GM21423 (cell line): ENCODE data around the gene GUK1.

Experiments
- ATAC-seq: cut with Tn5 transposase; IDR thresholded peaks from one replicate; pipeline ENCODE4 v1.9.1; 2021; ENCODE audit warnings: mild to moderate bottlenecking, moderate library complexity; ENCODE audit not compliant: unreplicated experiment

The GUK1 gene

DNA sequence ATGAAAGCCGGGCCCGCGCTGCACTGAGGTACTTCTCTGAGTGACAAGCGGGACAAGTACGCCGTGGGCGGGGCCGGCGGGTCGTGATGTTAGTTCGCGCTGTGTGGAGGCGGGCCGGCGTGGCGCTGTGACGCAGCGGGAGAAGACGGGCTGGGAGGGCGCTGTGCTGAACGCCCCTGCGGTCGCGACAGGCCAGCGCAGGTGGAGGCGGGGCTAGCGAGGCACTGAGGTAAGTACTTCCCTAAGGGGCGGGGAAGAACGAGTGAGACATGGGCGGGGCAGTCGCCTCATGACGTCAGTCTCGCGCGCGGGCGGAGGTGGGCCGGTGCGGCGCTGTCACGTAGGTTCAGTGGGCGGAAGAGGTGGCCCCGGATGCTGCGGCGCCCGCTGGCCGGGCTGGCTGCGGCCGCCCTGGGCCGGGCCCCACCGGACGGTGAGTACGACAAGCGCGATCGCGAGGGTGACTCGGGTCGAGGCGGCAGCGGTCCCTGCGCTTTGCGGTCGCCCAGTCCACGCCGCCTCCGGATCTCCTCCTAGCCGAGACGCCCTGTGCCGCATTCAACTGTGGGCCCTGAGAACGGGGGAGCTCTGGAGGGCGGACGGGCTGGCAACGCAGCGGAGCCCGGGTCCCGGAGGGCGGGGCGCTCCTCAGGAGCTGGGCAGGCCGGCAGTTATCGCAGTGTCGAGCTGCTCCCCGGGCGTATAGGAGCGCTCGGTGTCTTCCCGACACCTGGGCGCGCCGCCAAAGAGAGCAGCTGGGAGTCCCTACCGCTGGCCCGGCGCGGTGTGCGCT, at the start of gene GUK1:
TSS of gene GUK1 (plus strand) at position 349 of the 793 bp plus-strand sequence. CDS start at position 373, 24 bp downstream.
- ATAC-seq: peak; percentile 91

DNA sequence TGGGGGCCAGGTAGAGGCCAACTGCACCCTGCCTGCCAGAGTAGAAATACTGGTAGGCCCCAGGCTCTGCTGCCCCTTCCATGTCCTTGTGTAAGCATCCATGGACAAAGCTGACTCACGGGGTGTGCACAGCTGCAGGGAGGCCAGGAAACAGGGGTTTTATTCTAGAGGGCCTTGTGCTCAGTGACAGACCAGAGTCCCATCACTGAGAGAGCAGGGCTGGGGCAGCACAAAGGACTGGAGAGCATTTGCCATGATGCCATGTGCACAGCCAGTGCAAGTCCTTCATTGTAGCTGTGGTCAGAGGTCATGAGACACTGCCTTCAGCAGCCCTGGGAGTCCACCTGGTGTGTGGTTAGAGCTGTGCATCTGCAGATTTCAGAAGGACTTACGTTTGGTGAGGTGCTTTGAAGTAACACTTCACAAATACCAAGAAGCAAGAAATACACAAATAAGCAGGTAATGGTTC, 49.4 kb upstream of the GUK1 start:
- ATAC-seq: no peak

GRCh38 chr1:228091084-228091483, 49.0 kb upstream of the GUK1 start:
- ATAC-seq: no peak

GRCh38 chr1:228092342-228093049, 47.6 kb upstream of the GUK1 start:
- no peak for ATAC-seq

DNA sequence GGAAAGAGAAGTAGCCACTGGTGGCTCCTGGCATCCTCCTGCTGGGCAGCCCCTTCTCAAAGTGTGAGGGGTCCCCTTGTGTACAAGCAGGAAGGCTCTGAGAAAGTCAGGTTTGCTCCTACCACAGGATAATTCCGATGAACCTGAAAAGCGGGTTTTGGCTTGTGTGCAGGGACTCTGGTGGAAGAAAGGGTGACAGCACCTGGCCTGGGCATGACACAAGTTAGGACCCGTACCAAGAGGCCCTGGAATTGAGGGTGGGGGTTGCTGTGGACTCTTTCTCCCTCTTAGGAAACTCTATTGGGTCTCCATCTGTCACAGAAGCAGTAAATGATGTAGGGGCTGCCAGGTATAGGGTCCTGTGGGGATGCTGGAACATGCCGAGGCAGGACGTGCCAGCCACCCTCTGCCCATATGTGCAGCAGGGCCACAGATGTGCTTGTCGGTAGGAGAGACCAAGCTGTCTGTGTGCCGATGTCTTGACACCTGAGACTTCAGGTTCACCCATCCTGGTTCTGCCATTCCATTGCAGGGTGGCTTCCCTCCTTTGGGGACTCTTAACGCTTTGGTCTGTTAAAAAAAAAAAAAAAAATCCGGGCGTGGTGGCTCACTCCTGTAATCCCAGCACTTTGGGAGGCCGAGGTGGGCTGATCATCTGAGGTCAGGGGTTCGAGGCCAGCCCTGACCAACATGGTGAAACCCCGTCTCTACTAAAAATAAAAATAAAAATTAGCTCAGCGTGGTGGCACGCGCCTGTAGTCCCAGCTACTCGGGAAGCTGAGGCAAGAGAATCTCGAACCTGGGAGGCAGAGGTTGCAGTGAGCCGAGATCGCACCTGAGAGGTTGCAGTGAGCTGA, 46.8 kb upstream of the GUK1 start:
- no peak for ATAC-seq

DNA sequence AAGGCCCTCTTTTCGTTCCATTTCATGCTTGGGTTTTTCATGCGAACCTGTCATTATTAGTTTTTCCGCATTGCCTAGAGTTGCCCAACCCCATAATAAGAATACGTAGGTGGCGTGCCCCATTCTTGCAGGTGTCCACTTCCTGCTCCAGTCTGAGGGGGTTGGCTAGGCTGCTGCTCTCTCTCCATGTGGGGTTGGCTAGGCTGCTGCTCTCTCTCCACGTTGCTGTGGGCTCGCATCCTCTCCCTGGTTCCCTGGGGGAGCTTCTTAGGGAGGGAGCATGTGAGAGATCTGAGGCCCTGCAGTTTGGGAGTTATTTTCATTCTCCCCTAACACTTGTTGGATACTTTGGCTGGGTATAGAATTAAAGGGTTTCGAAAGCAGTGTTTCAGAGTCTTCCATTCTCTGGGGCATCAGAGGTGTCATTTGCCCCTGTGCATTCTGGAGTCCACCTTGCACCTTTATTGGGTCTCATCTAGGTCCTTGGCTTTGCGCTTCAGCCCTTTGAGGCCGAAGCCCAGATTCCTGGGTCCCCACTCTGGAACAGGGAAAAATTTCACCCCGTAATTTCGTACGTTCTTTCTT, 45.6 kb upstream of the GUK1 start:
- no peak for ATAC-seq

GRCh38 chr1:228095161-228095560, 44.9 kb upstream of the GUK1 start:
- ATAC-seq: no peak

GRCh38 chr1:228095938-228096337, 44.1 kb upstream of the GUK1 start:
- no peak for ATAC-seq

DNA sequence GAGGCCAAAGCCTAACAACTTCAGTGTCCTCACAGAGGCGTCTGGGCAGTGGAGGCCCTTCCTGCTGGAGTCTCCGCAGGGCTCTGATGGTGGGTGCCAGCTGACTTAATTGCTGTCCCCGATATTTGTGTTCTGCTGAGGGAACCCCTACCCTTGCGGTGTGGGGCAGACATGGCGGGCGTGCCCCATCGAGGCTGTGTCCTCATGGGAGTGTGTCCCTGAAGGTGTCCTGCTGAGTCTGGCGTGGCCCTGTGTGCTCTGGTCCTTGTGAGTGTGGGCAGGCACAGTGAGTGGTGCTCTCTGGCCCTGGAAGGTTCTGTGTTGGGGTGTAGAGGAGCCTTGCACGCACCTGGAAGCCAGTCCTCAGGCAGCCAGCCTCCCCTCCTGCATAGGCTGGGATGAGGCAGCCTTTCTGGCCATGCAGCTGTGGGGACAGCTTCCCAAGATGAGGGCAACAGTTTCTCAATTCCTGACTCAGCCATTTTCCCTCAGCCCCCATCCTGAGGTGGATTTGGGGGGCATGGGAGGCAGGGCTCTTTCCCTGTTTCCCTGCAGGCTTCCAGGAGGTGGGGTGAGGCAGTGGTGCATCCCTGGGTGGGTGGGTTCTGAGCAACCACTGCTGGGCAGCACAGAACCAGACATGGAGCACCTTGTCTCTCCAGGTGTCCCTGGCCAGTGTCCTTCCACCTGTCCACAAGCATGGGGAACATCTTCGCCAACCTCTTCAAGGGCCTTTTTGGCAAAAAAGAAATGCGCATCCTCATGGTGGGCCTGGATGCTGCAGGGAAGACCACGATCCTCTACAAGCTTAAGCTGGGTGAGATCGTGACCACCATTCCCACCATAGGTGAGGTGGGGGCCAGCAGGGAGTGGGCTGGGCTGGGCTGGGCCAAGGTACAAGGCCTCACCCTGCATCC, 43.4 kb upstream of the GUK1 start:
- no peak for ATAC-seq

GRCh38 chr1:228097333-228098081, 42.6 kb upstream of the GUK1 start:
- ATAC-seq: no peak

GRCh38 chr1:228098323-228098931, 41.7 kb upstream of the GUK1 start:
- ATAC-seq: no peak

DNA sequence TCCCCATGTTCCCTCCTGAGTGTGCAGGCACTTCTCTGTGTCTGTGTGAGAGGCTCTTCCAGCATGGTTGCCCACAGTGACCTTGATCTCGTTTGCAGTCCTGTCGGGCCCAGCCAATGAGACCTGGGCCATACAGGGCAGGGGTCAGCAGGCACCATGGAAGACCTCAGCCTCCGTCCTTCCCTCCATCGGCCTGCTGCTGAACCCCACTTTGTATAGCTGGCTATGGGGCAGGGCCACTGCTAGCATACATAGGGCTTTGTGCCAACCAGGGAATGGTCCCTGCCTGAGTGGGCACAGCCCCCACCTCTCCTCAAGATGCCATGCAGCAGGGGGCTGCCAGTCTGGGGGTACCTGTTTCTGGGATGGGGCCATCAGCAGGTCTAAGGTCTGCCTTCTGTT, 40.7 kb upstream of the GUK1 start:
- ATAC-seq: no peak

DNA sequence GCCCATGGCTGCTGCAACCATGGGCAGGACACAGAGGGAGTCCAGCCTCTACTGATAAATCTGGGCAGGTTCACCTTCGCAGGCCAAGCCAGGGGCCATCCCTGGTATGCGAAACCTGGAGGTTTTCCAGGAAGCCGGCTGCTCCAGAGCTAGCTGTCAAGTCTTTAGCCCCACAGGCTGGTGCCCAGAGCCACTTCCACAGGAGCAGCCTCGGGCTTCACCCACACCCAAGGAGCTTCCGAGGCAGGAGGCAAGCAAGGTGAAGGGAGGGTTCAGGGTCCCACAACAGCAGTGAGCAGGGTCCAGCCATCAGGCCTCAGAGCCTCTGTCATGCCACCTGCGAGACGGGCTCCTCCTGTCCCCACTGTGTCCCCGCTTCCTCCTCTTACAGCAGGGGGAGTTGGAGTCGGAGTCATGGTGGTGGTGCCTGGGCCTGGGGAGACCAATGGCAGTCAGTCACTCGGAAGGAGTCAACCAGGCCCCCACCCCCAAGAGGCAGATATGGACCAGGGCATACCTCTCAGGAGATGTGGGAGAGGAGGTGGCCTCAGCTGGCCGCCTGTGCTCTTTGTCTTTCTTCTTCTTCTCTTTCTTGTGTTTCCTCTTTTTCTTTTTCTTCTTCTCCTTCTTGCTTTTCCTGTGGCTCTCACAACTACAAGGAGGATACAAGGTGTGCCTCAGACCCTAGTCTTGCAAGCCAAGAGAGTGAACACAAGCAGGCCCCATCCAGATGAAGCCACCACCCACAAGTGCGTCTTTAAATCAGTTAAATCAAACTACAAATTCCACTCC, 39.1 kb upstream of the GUK1 start:
- no peak for ATAC-seq

DNA sequence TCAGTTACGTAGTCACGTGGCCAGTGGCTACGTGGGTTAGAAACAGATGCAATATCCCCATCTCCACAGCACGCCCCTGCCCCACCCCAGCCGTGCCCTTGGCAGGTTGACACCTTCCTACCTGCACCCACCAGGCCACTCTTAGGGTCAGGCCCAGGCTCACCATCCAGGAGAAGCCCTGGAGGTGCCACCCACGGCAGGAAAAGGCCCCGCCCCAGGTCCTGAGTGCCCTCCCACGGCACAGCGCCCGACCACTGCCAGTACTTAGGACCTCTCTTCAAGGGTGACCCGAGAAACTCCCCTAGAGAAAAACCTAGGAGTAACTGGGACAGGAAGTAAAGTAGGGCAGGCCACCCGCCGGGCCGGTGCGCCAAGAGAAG, 38.5 kb upstream of the GUK1 start:
- no peak for ATAC-seq

DNA sequence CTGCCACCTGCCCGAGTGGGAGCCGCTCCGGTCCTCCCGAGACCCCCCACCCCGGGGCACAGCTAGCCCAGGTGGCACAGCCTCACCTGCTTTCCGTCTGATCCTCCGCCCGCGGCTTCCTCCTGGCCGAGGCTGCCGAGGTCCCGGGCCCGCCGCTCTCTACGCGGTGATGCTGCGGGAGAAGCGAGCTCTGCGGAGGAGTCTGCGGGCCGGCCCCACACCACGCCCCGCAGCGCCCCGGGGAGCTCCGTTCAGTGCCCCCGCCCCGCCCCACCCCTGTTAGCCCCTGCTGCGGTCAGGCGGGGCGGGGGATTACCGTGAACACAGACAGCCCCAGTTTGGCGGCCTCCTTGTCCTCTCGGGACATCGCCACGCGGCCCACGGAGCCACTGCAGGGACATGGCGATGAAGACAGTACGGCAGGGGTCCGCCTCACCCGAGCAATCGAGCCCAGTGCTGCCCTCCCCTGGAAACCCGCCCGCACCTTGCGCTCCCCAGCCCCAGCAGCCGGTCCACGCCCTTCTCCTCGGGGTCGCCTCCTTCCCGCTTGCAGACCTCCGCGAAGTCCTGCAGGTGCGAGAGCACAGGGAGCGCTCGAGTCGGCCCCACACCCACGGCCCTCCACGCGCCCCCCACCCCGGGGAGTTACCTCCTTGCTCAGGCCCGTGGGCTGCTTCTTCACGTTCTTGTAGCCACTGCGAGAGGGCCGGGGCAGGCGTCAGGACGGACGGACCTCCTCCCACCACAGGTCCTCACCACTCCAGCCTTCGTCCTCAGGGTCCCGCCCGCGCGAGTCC, 37.9 kb upstream of the GUK1 start:
- peak; percentile 23 for ATAC-seq

- ATAC-seq: peak; percentile 66
Observed at GRCh38 chr1:228102791-228103620, 37.1 kb upstream of the GUK1 start, which contains the start of gene C1orf35. C1orf35 (minus strand) TSS chr1:228103325; CDS start chr1:228103227, 98 bp downstream.
